ENCODE results near the gene MYO6.
A peak's percentile ranks its signal among the peaks of the same experiment; 100 is the strongest.
"Not testable (repeated sequence)": the region's sequence is repeated elsewhere in the genome, so short reads cannot be mapped to it uniquely, and the experiment has no call there.

The MYO6 gene

GRCh38 chr6:75884822-75885221, 135.8 kb downstream of the MYO6 start:
- DNase-seq (ENCODE audit: low read depth, low spot score): no peak

DNA sequence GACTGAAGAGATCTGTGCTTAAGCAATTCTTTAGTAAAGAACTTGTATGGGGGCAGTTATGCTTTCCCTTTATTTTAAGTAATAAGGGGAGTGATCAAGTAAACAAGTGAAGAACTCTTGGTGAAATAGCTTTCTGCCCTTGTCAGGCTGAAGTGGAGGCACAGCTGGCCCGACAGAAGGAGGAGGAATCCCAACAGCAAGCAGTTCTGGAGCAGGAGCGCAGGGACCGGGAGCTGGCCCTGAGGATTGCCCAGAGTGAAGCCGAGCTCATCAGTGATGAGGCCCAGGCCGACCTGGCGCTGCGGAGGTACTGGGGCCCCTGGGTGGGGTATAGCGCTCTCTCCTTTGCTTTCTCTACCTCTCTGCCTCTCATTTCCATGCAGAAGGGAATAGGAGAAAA, 143.3 kb downstream of the MYO6 start:
- no peak for DNase-seq (ENCODE audit: low read depth, low spot score)

DNA sequence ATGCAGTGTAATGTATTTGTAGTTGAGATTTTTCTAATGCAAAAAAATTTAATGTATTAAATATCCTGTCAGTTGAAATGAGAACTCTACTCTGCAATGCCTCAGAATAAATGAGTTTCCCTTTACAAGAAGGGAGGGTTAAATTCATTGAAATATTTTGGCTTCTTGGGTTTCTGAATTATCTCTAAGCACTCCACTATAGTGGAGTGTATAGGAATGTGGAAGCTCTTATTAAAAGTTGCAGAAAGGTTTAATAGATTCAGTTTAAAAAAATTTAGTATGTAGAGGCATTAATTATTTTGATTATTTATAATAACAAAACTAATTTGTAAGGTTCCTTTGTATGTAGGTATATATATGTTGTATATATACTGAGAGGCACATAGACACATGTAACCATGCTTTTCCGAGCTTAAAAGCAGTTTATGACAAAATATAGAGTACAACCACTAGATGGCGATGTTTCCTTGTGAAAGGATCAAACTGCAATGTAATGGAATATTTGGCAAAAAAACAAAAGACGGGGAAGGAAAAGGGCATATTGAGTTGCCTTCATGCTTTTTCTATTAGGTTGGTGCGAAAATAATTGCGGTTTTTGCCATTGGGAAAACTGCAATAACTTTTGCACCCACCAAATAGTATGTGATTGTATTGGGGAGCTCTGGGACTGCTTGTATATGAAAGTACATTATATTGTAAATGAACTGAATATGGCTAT, 144.2 kb downstream of the MYO6 start:
- DNase-seq (ENCODE audit: low read depth, low spot score): peak; percentile 62

GRCh38 chr6:75893776-75894152, 144.7 kb downstream of the MYO6 start:
- DNase-seq (ENCODE audit: low read depth, low spot score): no peak

- DNase-seq (ENCODE audit: low read depth, low spot score): no peak
Observed at GRCh38 chr6:75896526-75896925, 147.5 kb downstream of the MYO6 start.

- not testable (repeated sequence) for DNase-seq (ENCODE audit: low read depth, low spot score)
Observed at GRCh38 chr6:75900216-75900615, 151.2 kb downstream of the MYO6 start.

DNA sequence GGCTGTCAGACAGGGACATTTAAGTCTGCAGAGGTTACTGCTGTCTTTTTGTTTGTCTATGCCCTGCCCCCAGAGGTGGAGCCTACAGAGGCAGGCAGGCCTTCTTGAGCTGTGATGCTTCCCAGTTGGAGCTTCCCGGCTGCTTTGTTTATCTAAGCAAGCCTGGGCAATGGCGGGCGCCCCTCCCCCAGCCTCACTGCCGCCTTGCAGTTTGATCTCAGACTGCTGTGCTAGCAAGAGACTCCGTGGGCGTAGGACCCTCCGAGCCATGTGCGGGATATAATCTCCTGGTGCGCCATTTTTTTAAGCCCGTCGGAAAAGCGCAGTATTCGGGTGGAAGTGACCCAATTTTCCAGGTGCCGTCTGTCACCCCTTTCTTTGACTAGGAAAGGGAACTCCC, 156.1 kb downstream of the MYO6 start:
- DNase-seq (ENCODE audit: low read depth, low spot score): not testable (repeated sequence)

GRCh38 chr6:75906871-75907270, 157.8 kb downstream of the MYO6 start:
- no peak for DNase-seq (ENCODE audit: low read depth, low spot score)

GRCh38 chr6:75907444-75907843, 158.4 kb downstream of the MYO6 start:
- no peak for DNase-seq (ENCODE audit: low read depth, low spot score)

DNA sequence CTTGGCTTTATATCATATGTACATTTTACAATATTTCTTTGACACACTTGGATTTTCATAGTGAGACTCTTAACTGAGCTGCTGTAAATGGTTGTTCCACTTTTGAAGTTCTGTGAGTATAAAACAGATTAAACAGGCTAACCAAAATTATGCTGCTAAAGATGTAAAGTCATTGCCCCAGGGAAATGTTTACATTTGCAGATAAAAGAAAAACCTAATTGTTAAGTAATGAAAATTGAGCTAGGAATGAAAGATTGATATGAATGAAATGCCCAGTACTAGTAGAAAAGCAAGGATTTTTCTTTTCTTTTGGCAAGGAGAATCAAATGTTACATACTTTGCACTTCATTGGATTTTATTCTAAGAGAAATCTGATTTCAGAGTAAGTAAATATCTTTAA, 164.0 kb downstream of the MYO6 start:
- no peak for DNase-seq (ENCODE audit: low read depth, low spot score)

GRCh38 chr6:75922226-75922625, 173.2 kb downstream of the MYO6 start:
- DNase-seq (ENCODE audit: low read depth, low spot score): no peak

DNA sequence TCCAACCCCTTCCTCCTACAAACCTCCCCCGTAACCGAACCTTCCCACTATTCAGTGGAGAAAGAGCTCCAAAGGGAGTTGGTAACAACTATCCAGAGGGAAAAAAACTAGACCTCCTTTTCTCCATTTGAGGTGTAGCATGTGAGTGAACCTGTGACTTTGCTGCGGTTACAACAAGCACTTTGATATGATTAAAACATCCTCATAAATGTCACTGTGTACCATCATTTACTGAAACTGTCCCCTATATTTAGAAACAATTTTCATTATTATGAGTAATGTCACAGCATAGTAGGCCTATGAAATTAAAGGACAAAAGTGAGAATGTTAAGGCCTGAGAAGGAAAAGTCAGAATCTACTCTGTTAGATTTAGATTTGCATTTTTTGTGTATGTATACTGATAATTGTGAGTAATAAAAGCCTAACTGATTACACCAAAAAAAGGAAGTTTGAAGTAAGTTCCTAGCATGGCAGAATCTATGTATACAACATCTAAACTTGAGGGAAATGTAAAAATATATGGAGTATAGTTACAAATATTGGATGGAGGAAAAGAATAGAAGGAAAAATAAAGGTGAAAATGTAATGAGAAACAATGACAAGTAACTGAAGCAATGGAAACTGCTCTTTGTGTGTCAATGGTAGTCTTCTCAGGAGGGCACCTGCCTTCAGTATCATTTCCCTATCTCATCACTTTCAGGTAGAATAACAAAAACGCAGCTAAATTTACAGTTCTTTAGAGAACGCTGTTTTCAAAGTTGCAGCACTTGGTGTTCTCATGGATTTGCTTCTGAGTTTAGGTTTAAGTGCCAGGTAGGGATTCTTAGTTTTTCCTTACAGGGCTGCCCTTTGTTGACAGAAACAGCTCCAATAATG, 177.5 kb downstream of the MYO6 start:
- DNase-seq (ENCODE audit: low read depth, low spot score): no peak

GRCh38 chr6:75931011-75931680, 182.1 kb downstream of the MYO6 start:
- DNase-seq (ENCODE audit: low read depth, low spot score): no peak

DNA sequence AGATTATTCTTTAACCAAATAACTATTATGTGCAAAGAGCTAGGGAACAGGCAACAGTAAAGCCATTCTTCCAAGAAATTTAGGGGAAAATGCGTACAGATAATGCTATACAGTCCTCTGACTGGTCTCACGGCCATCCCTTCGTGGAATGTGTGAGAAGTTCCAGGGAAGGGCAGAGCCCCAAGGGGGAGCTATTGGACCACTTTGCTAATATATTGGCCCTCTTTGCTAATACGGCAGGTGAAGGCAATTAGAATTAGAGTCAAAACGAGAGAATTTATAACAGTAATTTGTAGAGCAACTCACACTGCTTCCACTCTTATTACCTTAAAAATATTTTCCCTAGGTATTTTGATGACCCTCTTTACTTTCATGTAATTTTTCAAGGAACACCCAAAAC, 183.0 kb downstream of the MYO6 start:
- no peak for DNase-seq (ENCODE audit: low read depth, low spot score)

DNA sequence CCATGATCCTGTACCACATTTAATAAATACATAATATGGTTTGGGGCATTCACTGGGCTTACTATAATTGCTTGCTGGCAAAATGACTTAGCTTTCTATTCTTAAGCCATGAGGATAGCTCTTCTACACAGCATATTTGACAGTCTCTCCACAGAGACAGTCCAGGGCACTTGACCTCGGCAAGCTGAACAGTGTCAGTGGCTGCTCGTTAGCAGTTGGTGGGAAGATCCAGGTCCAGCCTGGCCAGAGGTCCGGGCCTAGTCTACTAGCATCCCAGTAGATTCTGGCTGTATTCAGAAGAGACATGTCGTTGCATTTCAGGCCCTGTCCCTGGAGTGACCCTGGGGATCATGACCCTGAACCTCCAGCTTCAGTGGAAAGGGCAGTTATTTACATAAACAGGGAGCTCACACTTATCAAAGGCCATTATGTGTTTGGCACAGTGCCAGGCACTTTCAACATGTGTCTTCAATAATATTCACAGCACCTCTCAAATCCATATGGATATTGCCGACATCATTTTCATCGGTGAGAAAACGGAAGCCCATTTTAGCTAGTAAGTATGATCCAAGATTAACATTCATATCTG, 184.4 kb downstream of the MYO6 start:
- DNase-seq (ENCODE audit: low read depth, low spot score): no peak

GRCh38 chr6:75934643-75935472, 185.8 kb downstream of the MYO6 start:
- peak; percentile 42 for DNase-seq (ENCODE audit: low read depth, low spot score)

- no peak for DNase-seq (ENCODE audit: low read depth, low spot score)
Observed at GRCh38 chr6:75935473-75935793, 186.4 kb downstream of the MYO6 start.

- DNase-seq (ENCODE audit: low read depth, low spot score): no peak
Observed at GRCh38 chr6:75936682-75937081, 187.6 kb downstream of the MYO6 start.

DNA sequence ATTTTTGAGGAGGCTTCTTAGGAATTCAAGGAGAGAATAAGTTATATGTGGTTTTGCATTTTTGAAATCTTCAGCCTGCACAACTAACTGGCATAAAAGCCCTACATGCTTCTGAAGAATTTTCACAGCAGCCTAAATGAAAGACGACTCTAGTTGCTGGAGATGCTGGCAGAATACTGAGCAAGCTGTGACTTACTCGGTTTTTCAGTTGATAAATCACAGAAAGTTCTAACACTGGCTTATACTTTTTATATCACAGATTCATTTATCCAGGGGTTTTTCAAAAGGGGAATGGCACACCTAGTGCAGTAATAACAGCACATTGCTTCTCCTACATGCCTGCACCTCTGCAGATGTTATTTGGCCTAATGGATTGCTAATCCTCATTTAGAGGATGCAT, 188.8 kb downstream of the MYO6 start:
- DNase-seq (ENCODE audit: low read depth, low spot score): no peak

GRCh38 chr6:75940564-75940963, 191.5 kb downstream of the MYO6 start:
- no peak for DNase-seq (ENCODE audit: low read depth, low spot score)

DNA sequence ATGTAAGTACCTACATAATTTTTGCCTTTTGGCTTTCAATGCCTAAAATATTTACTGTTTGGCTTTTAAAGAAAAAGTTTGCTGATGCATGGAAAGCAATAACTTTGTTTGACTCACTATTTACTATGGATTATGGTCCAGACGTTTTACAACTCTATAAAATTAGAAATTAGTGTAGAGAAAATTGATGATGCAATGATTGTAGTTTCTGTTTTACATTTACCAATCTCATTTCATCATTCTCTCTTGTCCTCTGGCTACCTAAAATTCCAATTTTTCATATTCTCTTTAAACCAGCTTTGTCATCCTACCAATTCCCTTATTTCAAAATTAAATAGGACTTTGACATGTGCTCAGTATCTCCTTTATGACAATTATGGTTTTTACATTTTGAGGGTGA, 192.5 kb downstream of the MYO6 start:
- DNase-seq (ENCODE audit: low read depth, low spot score): no peak

All from brain pericyte (primary cell).